TTC549 (cell line): Measurements from ENCODE around the gene PLXNC1.

Source experiments
- FAIRE-seq: peaks from 2 replicates; lab custom pipeline; 2012; peaks lifted over from hg19 to GRCh38; lab: Jason Lieb, UNC

The PLXNC1 gene

DNA sequence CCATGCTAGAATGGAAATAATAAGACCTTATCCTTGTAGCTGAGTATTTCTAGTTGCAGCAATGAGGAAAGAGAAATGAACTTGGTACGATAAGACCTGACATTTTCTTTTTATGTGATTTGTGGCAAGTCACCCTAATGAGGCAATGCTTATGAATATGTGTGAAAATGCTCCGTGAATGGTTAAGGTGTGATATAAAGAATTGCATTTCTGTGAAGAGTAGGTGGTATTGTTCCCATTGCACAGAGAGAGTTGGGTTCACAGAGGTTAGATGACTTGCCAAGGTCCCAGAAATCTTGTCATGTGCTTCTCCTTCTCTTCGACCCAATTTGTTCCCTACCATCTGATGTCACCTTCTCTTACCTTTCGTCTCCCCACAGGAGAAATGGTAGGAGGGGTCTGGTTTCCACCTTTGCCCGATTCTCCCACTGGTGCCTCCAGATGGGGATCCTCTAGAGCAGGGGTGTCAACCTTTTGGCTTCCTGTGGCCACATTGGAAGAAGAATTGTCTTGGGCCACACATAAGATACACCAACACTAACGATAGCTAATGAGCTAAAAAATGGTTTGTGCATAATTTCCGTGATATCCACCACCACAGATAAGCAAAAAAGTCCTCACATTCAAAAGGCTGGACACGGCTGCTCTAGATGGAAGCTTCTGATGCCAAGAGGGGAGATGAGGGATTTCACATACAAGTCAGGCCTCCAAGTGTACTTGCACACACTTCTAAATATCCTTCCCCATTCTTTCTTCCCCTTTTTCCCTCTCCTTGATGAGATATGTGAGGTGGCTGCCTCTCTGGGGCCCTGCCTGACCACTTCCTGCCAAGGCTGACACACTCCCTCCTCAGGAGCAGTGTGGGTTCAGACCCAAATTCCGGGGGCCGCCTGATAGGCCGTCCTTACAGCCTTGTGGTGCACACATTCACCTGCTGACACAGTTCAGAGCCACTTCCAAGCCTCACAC, 96.1 kb downstream of the PLXNC1 start:
- no peak for FAIRE-seq

DNA sequence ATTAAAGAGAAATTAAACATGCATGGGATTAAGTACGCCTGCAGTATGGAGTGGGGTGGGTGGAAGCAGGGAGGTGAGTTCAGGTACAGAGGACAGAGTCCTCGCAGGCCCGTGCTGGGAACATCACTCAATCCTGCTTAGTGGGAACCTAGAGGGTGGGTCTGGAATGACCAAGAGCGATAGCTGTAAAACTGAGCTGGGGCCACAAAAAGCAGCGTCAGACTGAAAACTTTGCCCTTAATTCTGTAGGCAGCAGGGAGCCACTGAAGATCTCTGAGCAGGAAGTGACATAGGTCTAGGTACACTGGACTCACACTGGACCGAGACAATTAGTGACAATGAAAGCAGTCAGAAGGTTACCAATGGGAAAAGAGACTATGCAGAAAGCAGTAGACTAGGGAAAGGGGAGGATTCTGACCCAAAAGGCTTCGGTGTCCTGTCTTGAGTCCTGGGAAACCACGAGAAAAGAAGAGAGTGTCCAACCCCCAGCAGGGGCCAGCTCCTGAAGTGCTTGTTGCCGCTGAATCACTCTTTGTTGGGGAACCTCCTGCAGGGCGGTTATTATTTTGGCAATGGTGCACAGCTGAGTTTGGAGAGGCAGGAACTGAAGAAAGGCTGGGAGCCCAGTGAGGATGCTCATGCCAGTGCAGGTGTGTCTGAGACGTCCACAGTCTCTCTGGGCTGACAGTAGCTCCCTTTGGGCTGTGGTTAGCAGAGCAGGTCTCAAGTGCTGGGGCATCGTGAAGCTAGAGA, 97.4 kb downstream of the PLXNC1 start:
- no peak for FAIRE-seq

DNA sequence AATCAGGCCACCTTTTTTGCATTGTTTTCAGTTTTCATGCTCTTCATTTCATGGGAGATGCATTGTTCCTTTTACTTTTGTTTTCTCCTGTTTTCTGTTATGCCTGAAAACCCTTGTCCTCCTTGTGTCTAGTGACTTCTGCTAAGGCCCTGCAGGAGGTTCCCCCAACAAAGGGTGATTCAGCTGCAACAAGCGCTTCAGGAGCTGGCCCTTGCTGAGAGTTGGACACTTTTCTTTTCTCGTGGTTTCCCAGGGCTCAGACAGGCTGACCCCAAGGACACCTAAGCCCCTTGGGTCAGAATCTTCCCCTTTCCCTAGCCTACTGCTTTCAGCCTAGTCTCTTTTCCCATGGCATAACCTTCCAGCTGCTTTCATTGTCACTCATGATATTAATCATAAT, 98.9 kb downstream of the PLXNC1 start:
- FAIRE-seq: no peak

DNA sequence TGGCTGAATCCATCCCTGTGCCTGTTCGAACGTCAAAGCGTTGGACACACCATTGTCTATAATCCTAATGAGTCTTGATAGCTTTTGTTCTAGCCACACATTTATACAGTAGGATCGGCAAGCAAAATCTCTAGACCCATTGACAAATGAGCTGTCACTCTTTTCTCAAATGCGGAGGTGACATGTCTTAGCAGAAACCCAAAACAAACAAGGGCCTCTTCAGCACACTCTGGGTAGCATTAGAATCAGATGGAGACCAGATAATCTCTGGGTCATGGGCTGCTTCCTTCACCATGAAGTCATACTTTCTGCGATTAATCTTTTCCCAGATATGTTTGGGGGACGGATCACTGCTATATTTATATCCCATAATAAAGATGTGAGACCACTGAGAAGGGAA, 100.2 kb downstream of the PLXNC1 start:
- FAIRE-seq: no peak

DNA sequence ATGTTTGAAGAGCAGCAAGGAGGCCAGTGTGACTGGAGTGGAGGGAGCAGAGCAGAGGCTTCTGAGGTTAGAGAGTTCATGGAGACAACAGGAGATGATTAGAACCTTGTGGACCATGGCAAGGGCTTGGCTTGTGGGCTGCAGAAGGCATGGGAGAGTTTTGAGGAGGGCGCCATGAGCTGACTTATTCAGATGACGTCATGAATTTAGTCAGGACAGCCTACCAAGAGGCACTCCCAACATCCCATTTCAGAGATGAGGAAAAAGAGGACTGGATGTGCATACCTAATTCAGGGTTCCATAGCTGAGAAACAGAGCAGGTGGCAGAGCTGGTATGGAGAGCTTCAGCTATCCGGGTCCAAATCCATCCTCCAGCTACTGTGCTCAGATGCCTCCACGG, 101.8 kb downstream of the PLXNC1 start:
- no peak for FAIRE-seq

DNA sequence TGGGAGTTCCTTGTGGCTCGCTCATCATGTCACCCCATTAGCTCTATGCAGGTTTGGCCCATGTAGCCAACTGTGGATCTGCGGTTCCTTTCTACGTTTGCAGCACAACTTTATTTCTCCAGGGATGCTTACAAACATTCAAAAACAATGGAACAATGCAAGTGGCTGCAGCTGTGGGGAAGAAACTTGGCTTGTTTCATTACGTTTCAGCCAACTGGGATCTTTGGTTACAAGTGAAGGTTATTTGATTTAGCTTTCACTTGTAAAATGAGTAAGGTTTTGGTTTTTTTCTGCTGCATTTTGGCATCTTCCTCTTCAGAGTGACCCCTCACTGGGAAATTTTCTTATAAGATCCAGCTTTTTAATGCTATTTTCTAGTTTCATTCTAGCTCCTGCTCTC, 105.9 kb downstream of the PLXNC1 start:
- no peak for FAIRE-seq

DNA sequence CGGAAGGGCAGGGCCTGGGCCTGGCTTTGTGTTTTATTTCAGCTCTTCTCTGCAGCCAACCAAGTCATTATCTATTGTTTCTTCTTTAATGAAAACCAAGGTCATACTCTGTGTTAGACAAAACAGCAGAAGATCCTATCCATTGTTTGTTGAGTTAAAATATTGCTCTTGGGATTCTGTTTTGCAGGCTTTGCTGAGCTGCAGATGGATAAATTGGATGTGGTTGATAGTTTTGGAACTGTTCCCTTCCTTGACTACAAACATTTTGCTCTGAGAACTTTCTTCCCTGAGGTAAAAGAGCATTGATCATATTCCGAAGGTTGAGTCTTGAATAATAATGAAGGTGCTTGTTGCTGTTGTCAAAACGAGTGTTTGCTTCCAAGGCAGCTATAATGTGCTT, 106.6 kb downstream of the PLXNC1 start:
- no peak for FAIRE-seq

DNA sequence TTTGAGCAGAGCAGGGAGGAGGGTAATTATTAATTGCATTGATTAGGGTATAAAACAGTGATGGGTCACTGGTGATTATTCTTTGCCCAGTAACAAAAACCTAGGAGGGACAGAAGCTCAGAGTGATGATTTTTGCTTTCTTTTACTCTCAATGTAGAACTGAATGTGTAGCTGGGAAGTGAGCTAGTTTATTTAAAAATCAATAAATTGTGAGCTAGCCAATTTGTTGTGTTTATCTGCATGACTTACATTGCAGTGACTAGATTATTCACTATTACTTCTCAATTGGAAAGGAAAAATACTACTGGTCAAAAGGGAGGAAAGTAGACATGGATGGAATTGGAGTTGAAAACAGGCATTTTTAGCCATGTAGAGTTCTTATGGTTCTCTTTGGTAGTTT, 107.1 kb downstream of the PLXNC1 start:
- FAIRE-seq: no peak

DNA sequence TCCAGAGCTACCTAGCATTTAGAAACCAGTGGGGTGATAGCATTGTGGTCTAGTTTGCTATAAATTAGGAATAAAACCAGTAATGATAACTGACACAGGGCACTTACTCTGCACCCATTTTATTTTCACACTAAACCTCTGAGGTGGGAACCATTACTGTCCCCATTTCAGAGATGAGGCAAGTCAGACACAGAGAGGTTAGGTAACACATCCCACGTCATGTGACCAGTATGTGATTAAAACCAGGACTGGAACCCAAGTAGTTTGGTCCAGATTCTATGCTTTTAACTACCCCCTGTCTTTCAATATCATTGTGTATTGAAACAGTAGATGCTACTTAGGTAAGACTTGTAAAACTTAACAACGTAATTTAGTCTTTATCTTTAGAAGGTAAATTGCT, 110.2 kb downstream of the PLXNC1 start:
- no peak for FAIRE-seq

DNA sequence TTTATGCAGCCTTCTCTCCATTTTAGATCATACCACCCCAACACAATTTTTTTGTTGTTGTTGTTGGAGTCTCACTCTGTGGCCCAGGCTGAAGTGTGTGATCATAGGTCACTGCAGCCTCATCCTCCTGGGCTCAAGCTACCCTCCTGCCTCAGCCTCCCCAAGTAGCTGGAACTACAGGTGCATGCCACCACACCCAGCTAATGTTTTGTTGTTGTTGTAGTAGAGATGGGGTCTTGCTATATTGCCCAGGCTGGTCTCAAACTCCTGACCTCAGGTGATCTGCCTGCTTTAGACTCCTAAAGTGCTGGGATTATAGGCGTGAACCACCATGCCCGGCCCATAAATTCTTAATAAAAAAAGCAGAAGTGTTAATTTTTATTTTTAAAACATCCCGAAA, 111.6 kb downstream of the PLXNC1 start:
- no peak for FAIRE-seq

DNA sequence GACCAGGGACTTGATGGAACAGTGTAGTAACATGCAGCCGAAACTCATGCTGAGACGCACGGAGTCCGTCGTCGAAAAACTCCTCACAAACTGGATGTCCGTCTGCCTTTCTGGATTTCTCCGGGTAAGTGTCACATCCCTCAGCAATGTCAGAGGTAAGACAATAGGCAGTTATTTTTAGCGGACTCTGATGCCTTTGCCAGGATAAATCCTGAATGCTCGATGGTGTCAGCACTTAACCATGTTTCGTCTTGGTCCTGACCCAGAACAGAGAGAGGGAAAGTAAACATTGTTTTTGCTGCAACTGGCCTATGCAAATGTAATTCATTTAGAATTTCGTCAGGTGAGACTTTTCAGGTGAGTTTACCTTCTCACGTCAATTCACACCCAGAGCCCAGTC, 112.3 kb downstream of the PLXNC1 start:
- FAIRE-seq: no peak

DNA sequence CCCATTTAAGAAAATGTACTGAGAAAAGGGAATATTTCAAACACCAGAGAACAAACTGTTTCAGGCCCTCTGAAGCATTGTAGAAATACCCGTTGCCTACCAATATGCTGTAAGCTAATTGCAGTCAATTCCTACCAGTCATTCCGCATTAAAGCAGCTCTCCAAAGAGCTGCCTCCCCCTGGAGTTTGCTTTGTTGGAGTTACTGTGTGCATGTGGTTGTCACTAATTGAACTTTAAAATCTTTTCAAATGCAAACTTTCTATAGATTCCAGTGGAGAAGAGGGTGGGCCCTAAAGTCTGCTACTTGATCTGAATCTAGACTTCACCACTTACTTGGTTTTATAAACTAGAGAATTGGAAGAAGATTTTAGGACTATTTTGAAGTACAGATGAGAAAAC, 112.7 kb downstream of the PLXNC1 start:
- FAIRE-seq: no peak

DNA sequence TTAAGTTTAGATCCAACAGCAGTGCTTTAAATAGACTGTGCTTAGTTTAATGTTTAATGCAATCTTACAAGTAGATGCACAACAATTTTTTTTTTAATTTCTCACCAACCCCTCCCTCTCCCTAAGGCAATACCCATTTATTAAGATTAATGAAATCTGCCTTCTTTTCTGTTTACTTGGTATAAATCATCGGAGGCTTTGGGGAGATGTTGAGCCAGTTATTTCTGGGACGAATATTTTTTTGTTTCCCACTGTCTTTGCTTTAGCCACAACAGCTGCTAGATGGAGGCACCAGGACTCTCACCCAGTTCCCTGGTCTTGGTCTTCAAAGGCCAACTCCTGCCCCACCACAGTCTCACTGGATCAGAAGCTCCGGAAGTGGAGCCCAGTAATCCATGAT, 113.4 kb downstream of the PLXNC1 start:
- no peak for FAIRE-seq

DNA sequence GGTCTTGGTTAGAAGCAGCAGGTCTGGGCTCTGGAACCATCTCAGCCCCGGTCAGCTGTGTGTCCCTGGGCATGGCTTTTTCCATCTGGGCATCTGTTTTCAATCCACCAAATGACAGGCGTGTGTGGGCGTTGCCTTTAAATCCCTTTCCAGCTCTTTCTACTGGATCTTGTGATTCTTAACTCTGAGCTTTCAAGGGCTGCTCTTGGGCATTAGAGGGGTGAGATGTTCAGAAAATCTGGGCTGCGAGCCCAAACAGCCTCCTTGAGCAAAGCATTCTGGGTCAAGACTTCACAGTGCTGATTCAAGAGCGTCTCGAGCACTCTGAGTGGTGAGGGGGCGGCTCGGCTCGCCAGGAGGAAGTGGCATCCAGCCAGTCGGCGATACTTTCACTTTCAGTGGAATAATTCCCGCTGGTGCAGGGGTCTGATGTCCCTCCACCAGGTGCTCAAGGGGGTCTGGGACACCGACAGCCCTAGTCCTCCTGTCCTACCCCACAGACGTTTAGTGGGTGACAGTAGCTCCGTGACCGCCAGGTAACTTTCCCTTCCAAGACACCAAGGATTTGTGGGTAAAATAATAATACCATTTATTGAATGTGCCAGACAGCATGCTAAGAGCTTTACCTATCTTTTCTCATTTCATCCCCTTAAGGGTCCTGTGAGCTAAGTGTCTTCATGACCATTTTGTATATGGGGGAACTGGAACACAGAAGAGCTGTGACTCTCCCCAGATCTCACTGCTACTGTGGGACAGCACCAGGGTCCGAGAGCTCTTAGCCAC, 114.0 kb downstream of the PLXNC1 start:
- FAIRE-seq: no peak

DNA sequence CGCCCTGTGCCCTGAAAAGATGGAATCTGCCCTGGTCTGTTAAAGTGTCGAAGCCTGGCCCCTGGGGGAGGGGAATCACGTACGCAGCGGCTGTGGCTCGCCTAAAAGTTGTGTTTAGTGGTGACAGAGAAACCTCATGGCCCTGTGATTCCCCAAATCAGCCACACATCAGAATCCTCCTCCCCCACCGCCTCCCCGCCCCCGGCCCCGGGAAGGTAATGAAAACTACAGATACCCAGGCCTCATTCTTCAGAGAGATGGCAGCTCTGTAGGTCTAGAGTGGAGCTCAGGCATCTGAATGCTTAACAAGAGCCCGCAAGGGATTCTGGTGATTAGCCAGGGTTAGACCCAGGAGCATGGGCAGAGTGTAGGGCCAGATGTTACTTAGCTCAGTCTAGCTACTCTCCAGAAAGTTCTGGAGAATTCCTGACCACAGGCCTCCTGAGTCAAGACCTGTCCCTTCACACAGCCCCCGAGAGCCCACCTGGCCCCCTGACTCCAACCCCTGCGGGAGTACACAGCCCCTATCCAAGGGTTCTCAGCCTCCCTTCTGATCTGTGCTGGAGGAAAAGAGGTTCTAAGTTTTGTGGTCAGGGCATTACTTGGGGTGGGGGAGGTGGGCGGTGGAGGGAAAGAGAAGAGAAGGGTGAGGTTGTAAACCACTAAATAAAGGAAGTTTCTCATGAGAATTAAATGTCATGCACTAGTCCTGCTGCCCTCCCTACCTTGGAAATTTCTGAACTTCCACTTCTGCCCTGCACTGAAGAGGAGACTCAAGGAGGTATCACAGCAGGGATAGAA, 114.8 kb downstream of the PLXNC1 start:
- no peak for FAIRE-seq

DNA sequence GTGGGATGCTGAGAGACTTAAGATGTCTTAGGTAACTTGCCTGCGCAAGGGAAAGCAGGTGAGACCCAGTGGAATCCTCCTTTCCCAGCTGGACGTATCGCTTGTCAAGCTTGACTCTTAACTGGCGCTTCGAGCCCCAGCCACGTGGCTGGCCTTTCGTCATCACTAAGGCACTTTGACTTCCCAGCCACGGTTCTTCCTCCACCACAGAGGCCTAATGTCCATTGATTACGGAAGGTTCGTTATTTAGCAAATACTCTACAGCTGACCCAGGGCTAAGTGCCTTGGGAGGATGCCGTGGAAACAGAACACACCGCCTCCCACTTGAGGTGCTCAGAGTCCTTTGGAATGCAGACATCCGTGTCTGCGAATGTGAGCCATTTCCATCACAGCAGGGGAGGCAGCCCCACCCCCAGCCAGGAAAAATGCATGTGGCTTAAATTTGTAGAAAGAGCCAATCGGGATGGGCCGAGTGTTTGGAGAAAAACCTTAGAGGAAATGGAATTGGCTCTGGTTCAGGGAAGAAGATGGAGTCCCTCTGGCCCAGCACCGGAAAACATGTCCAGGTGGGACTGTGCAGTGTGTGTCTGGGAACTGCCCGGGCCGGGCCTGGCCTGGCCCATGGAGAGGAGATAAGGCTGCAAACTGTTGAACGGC, 115.7 kb downstream of the PLXNC1 start:
- no peak for FAIRE-seq

DNA sequence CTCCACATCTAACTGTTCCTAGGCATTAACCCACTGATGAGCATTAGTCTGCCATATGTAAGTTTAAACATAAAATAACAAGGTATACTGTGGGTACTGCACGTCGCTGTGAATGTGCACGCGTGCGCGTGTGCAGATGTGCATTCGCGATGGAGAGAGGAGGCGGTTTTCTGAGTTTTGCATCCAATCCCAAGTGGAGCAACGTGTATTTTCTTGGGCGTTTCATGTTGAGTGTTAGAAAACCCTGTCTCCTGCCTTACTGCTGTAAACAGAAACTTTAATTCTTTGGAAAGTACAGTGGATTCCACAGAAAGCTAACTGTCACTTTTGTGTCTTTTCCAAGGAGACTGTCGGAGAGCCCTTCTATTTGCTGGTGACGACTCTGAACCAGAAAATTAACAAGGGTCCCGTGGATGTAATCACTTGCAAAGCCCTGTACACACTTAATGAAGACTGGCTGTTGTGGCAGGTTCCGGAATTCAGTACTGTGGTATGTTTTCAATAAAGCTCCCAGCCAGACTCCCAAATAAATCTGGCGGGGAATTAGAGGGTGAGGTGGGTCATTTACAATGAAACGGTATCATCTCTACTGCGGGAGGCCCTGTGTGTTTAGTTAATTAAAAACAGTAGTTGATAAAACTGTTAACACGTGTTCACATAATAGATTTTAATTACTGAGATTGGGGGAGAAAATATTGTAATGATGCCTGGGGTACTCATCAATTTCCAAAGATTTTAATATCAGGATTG, 116.5 kb downstream of the PLXNC1 start:
- FAIRE-seq: no peak

DNA sequence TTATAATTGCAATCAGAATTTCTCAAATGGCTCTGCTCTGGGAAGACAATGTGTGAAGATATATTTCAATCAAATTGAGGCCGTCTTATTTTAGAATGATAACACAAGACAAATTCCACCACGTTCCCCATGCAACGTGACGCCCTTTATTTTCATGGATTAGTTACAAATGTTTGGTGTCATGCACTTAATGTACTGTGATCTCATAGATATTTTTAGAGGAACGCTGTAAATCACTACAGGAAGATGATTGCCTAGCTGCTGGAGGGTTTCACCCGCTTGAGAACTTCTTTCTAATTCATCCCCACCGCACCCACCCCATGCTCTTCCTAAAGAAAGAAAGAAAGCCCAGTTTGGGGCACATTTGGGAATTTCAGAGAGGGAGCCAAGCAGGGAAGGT, 117.2 kb downstream of the PLXNC1 start:
- no peak for FAIRE-seq

DNA sequence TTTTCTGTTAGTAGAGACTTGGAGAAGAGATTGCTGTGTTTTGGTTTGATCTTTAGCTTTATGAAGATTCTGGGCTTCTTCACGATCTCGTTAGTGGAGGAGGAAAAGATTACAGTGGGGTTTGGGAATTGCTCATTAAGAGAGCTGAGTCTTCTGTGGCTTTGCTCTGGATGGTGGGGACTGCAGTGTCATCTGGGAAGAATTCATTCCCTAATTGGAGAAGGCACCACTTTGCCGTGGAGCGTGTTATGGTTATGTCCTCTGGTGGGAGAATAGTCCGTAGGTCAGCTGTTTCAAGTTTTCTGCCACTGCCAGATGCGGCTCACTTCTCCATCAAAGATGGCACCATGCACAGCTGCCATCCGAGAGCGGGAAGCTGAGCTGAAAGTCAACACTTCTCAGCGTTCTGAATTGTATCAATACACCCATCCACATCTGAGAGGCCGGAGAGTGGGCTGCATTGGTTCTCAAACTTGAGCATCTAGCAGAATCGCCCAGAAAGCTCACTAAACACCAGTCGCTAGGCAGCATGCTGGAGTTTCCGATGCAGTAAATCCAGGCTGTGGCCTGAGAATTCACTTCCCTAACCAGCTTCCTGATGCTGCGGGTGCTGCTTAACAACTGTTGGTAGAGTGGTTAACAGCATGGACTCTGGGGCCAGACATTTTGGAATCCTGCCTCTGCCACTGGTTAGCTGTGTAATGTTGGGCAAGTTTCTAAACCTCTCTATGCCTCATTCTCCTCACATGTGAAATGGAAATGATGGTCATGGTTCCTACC, 117.8 kb downstream of the PLXNC1 start:
- FAIRE-seq: no peak
